H9 (cell line): ENCODE data around the gene SMCO3. TPM values are rescaled to one million over a fixed set of nuclear protein-coding genes. Genes with fewer than 3 reads are reported as not detected.
A peak's percentile ranks its signal among the peaks of the same experiment; 100 is the strongest.

ENCODE experiments used
- DNase-seq: peaks from one replicate; pipeline ENCODE4 v3.0.0-alpha.2; 2017
- H2AFZ ChIP-seq: one replicate; pipeline ENCODE4 v1.6.1; 2013; ENCODE audit warnings: mild to moderate bottlenecking, low read length, control low read depth, moderate library complexity
- H2AK5ac ChIP-seq: 2 replicates; pipeline ENCODE4 v1.6.1; 2013; ENCODE audit warnings: low read length, control low read depth, mixed read lengths; ENCODE audit not compliant: insufficient read length
- H2BK120ac ChIP-seq: one replicate; pipeline ENCODE4 v1.6.1; 2013; ENCODE audit warnings: low read depth, mild to moderate bottlenecking, low read length, control low read depth, inconsistent platforms; ENCODE audit not compliant: poor library complexity, severe bottlenecking
- H2BK12ac ChIP-seq: 2 replicates; pipeline ENCODE4 v1.6.1; 2013; ENCODE audit warnings: low read length, control low read depth, mixed read lengths, low read depth; ENCODE audit not compliant: insufficient read length
- H2BK15ac ChIP-seq: 2 replicates; pipeline ENCODE4 v1.6.1; 2013; ENCODE audit warnings: low read depth, low read length, control low read depth
- H2BK20ac ChIP-seq: one replicate; pipeline ENCODE4 v1.6.1; 2013; ENCODE audit warnings: low read depth, mild to moderate bottlenecking, low read length, control low read depth, inconsistent platforms; ENCODE audit not compliant: poor library complexity, severe bottlenecking
- H2BK5ac ChIP-seq: 2 replicates; pipeline ENCODE4 v1.6.1; 2013; ENCODE audit warnings: low read length, control low read depth, mixed read lengths; ENCODE audit not compliant: insufficient read length
- H3K14ac ChIP-seq: 2 replicates; pipeline ENCODE4 v1.6.1; 2013; ENCODE audit warnings: low read length, control low read depth; ENCODE audit not compliant: insufficient read depth
- H3K18ac ChIP-seq: 2 replicates; pipeline ENCODE4 v1.6.1; 2013; ENCODE audit warnings: low read depth, mild to moderate bottlenecking, mixed read lengths, low read length, control low read depth; ENCODE audit not compliant: insufficient read length
- H3K23ac ChIP-seq: 2 replicates; pipeline ENCODE4 v1.6.1; 2013; ENCODE audit warnings: low read length, control low read depth, mixed read lengths, low read depth; ENCODE audit not compliant: insufficient read length
- H3K23me2 ChIP-seq: 2 replicates; pipeline ENCODE4 v1.6.1; 2013; ENCODE audit warnings: low read depth, mild to moderate bottlenecking, mixed read lengths, low read length, control low read depth; ENCODE audit not compliant: insufficient read length, poor library complexity, severe bottlenecking
- H3K27ac ChIP-seq: 2 replicates; pipeline ENCODE4 v1.5.1; 2013; ENCODE audit warnings: low read length, control low read depth, mixed read lengths, low read depth; ENCODE audit not compliant: insufficient read length
- H3K27me3 ChIP-seq: 2 replicates; pipeline ENCODE4 v1.6.1; 2013; ENCODE audit warnings: low read length, control low read depth, inconsistent platforms; ENCODE audit not compliant: insufficient read depth
- H3K4ac ChIP-seq: 2 replicates; pipeline ENCODE4 v1.6.1; 2013; ENCODE audit warnings: low read depth, mild to moderate bottlenecking, control low read depth, inconsistent platforms, low read length, moderate library complexity
- H3K4me1 ChIP-seq: 2 replicates; pipeline ENCODE4 v1.6.1; 2013; ENCODE audit warnings: low read length, control low read depth, inconsistent platforms; ENCODE audit not compliant: insufficient read depth
- H3K4me2 ChIP-seq: 2 replicates; pipeline ENCODE4 v1.6.1; 2013; ENCODE audit warnings: low read length, control low read depth, mixed read lengths; ENCODE audit not compliant: insufficient read length, insufficient read depth
- H3K56ac ChIP-seq: 2 replicates; pipeline ENCODE4 v1.6.1; 2013; ENCODE audit warnings: low read depth, mild to moderate bottlenecking, mixed read lengths, low read length, control low read depth; ENCODE audit not compliant: insufficient read length
- H3K79me1 ChIP-seq: 2 replicates; pipeline ENCODE4 v1.6.1; 2013; ENCODE audit warnings: low read depth, mild to moderate bottlenecking, moderate library complexity, low read length, control low read depth, inconsistent platforms; ENCODE audit not compliant: insufficient read depth, poor library complexity, severe bottlenecking
- H3K79me2 ChIP-seq: 2 replicates; pipeline ENCODE4 v1.6.1; 2013; ENCODE audit warnings: low read length, control low read depth, inconsistent platforms; ENCODE audit not compliant: insufficient read depth
- H3K9ac ChIP-seq: 2 replicates; pipeline ENCODE4 v1.6.1; 2013; ENCODE audit warnings: low read length, control low read depth, mixed read lengths; ENCODE audit not compliant: insufficient read length; ENCODE audit errors: extremely low read depth
- H3K9me3 ChIP-seq: one replicate; pipeline ENCODE4 v1.6.1; 2013; ENCODE audit warnings: low read depth, low read length, inconsistent platforms; ENCODE audit not compliant: control insufficient read depth
- H3T11ph ChIP-seq: one replicate; pipeline ENCODE4 v1.6.1; 2013; ENCODE audit warnings: mild to moderate bottlenecking, low read length, control low read depth, inconsistent platforms
- H4K20me1 ChIP-seq: one replicate; pipeline ENCODE4 v1.6.1; 2013; ENCODE audit not compliant: control insufficient read depth, insufficient read length, insufficient read depth
- H4K5ac ChIP-seq: 2 replicates; pipeline ENCODE4 v1.6.1; 2013; ENCODE audit warnings: low read depth, mild to moderate bottlenecking, mixed read lengths, low read length, control low read depth; ENCODE audit not compliant: insufficient read length
- H4K8ac ChIP-seq: replicated peaks from 2 replicates; pipeline ENCODE4 v1.6.1; 2013; ENCODE audit warnings: low read length, control low read depth, mixed read lengths, low read depth; ENCODE audit not compliant: insufficient read length
- H4K91ac ChIP-seq: 2 replicates; pipeline ENCODE4 v1.6.1; 2013; ENCODE audit warnings: low read depth, mild to moderate bottlenecking, moderate library complexity, mixed read lengths, low read length, control low read depth; ENCODE audit not compliant: insufficient read length
- H3K27ac Mint-ChIP-seq, 3 experiments: 2 replicates in 2 of 3; 3 replicates in 1 of 3; pipeline ENCODE4 v1.8.0; 2020 to 2021; ENCODE audit warnings: mixed read lengths in 3 of 3, mild to moderate bottlenecking in 1 of 3, moderate library complexity in 1 of 3
- H3K27me3 Mint-ChIP-seq: 2 replicates; pipeline ENCODE4 v1.8.0; 2021; ENCODE audit warnings: low read depth, mild to moderate bottlenecking, moderate library complexity, mixed read lengths
- H3K36me3 Mint-ChIP-seq, 3 experiments: 2 replicates in 2 of 3; 3 replicates in 1 of 3; pipeline ENCODE4 v1.8.0; 2020 to 2021; ENCODE audit warnings: low read depth in 3 of 3, mixed read lengths in 3 of 3; ENCODE audit not compliant: insufficient read depth in 1 of 3
- H3K4me1 Mint-ChIP-seq, 2 experiments: 2 replicates each; pipeline ENCODE4 v1.8.0; 2020; ENCODE audit warnings: mixed read lengths in 2 of 2
- H3K4me3 Mint-ChIP-seq, 2 experiments: 2 replicates in 1 of 2; 3 replicates in 1 of 2; pipeline ENCODE4 v1.8.0; 2020 to 2021; ENCODE audit warnings: mild to moderate bottlenecking in 2 of 2, mixed read lengths in 2 of 2, moderate library complexity in 1 of 2
- H3K9me3 Mint-ChIP-seq, 2 experiments: 2 replicates in 1 of 2; 3 replicates in 1 of 2; pipeline ENCODE4 v1.8.0; 2020; ENCODE audit warnings: mild to moderate bottlenecking in 2 of 2, mixed read lengths in 2 of 2, moderate library complexity in 1 of 2
- CTCF ChIP-seq: fragments of 200-600 bp; sonication (generic); conservative IDR thresholded peaks from 3 replicates; pipeline ENCODE4 v1.8.0; 2021; ENCODE audit warnings: antibody characterized with exemption, mild to moderate bottlenecking
- WGBS: extraction: QIAGEN DNeasy Blood & Tissue Kit; methylation state at CpG from one replicate; pipeline ENCODE4 v1.1.7; 2013; ENCODE audit warnings: missing lambda C conversion rate, low lambda C conversion rate, mixed read lengths; ENCODE audit not compliant: insufficient read length; ENCODE audit errors: extremely low coverage; 5-methylcytosine and 5-hydroxymethylcytosine counted together
- total RNA-seq: library from RNA; stranded (reverse); gene quantifications from 2 replicates; pipeline ENCODE4 v1.2.1, GENCODE V29; 2021

The SMCO3 gene
- total RNA-seq, 1 experiment from 2014 or later, result not detected

GRCh38 chr12:14773685-14774073 lies 40.3 kb downstream of the SMCO3 start:
- H2BK20ac ChIP-seq, result no peak overlapping the region
- no peak overlapping the region for H2BK15ac ChIP-seq
- H2AK5ac ChIP-seq, result no peak overlapping the region
- H3K4ac ChIP-seq, result no peak overlapping the region
- H3K9me3 Mint-ChIP-seq, result no peaks in the 10 kb centered on the region; a peak in 1 of 5 replicates
- H3K4me1 Mint-ChIP-seq, result peaks cover 41 to 47% of the 10 kb centered on the region in 2 experiments
- peaks cover 3% of the 10 kb centered on the region for H4K20me1 ChIP-seq
- no peaks in the 10 kb centered on the region for H3K27me3 ChIP-seq
- H2BK12ac ChIP-seq, result no peak overlapping the region
- H3K27ac ChIP-seq, result no peak overlapping the region
- no peak overlapping the region for H2AFZ ChIP-seq
- H3K14ac ChIP-seq, result peak overlapping the region; percentile 44
- no peak overlapping the region for H3K56ac ChIP-seq
- no peak overlapping the region for H3K23ac ChIP-seq
- H3K79me1 ChIP-seq, result no peaks in the 10 kb centered on the region
- H3K18ac ChIP-seq, result peak overlapping the region; percentile 55
- no peak overlapping the region for H4K8ac ChIP-seq
- H3K79me2 ChIP-seq, result no peaks in the 10 kb centered on the region; the same call in 1 of the 2 replicates
- no CpG with 5 or more reads among the region's 16 CpGs for WGBS
- H3K4me3 Mint-ChIP-seq, result peak overlapping the region; percentile 96 to 98
- peak overlapping the region; percentile 76 for H3K9ac ChIP-seq
- peak overlapping the region; percentile 75 for H3K4me2 ChIP-seq
- DNase-seq, result no peak
- H3K9me3 ChIP-seq, result no peaks in the 10 kb centered on the region
- peaks cover 17% of the 10 kb centered on the region for H3K23me2 ChIP-seq
- H3K27ac Mint-ChIP-seq, result peak overlapping the region; percentile 44 to 98 (median 89); a peak in 6 of 7 replicates
- no peak overlapping the region for H2BK5ac ChIP-seq
- peaks cover 0 to 7% (median 1%) of the 10 kb centered on the region in 3 experiments; a peak in 4 of 7 replicates for H3K36me3 Mint-ChIP-seq
- H3K27me3 Mint-ChIP-seq, result peaks cover 5% of the 10 kb centered on the region; the same call in 1 of the 2 replicates
- no peaks in the 10 kb centered on the region for H3K4me1 ChIP-seq
- H3T11ph ChIP-seq, result no peak overlapping the region
- H2BK120ac ChIP-seq, result no peak overlapping the region
- H4K91ac ChIP-seq, result no peak overlapping the region
- TF ChIP-seq CTCF, result no peak
- H4K5ac ChIP-seq, result no peak overlapping the region
